Measurements from ENCODE around the gene DPH3.

DPH3 gene

DNA sequence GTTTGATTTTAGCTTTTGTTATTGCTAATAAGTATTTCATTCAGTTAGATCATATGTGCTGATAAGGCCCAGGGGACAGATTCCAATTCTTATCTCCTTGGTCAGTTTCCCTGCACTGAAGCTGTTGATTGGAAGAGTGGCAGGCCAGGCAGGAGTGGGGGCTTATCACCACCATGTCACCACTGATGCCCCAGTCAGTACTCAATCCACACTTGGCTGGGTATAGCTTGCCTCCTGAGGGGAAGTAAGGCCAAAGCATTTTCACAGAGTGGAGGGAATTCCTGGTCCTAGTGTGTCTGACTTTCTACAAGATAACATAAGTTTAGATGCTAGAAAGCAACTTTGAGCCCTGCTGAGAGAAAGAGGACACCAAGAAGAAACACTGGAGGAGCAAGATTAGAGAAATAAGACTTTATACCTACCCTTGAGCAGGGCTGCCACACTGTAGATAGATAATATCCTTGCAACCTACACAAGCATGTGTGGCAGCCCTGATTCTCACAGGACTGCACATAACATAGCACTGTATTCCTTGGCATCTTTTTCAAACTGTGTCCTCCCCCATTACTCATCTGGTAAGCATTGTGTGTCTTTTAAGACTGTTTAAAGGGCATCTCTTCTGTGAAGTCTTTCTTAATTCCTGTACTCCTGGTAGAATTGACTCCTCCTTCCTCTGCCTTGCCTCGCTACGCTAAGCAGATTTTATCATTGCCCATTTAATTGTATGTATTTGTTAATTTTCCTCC, 24.6 kb upstream of the DPH3 start:
- Histone ChIP-seq H3K36me3 (ENCODE audit: insufficient read depth, low read length) (peaks cover 4% of the 10 kb centered on the region), H3K27ac (ENCODE audit: low read depth, low read length) (no peak overlapping the region), H3K4me1 (ENCODE audit: insufficient read depth, low read length) (peaks cover 7% of the 10 kb centered on the region), H3K4me3 (ENCODE audit: low read depth in 1 of 2, low read length in 2 of 2) (no peak overlapping the region), H3K9me3 (ENCODE audit: low read length) (no peaks in the 10 kb centered on the region), H3K9ac (ENCODE audit: low read length) (no peak overlapping the region), H3K27me3 (ENCODE audit: control insufficient read depth in 1 of 2, insufficient read depth in 2 of 2, low read length in 2 of 2) (no peaks in the 10 kb centered on the region)

DNA sequence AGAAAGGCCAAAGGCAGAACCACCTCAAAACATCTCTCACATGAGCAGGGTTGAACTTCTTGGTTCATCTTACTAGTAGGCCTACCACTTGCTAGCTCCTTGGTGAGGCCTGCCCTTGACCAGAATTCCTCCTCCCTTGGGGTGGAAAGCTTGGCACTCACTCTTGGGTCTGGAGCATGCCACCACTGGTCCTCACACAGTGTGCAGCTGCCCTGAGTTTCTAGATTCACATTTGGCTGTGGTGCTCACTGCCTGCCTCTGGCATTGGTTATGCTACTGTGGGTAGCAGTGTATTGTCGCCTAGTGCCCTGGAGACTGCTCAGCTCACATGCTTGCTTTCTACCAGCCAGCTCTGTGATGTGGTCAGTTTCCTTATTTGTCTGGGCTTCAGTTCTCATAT, 23.9 kb upstream of the DPH3 start:
- Histone ChIP-seq H3K9me3 (ENCODE audit: low read length) (no peaks in the 10 kb centered on the region), H3K27me3 (ENCODE audit: control insufficient read depth in 1 of 2, insufficient read depth in 2 of 2, low read length in 2 of 2) (no peaks in the 10 kb centered on the region), H3K4me1 (ENCODE audit: insufficient read depth, low read length) (peaks cover 7% of the 10 kb centered on the region), H3K4me3 (ENCODE audit: low read depth in 1 of 2, low read length in 2 of 2) (no peak overlapping the region), H3K9ac (ENCODE audit: low read length) (no peak overlapping the region), H3K27ac (ENCODE audit: low read depth, low read length) (no peak overlapping the region), H3K36me3 (ENCODE audit: insufficient read depth, low read length) (peaks cover 4% of the 10 kb centered on the region)

DNA sequence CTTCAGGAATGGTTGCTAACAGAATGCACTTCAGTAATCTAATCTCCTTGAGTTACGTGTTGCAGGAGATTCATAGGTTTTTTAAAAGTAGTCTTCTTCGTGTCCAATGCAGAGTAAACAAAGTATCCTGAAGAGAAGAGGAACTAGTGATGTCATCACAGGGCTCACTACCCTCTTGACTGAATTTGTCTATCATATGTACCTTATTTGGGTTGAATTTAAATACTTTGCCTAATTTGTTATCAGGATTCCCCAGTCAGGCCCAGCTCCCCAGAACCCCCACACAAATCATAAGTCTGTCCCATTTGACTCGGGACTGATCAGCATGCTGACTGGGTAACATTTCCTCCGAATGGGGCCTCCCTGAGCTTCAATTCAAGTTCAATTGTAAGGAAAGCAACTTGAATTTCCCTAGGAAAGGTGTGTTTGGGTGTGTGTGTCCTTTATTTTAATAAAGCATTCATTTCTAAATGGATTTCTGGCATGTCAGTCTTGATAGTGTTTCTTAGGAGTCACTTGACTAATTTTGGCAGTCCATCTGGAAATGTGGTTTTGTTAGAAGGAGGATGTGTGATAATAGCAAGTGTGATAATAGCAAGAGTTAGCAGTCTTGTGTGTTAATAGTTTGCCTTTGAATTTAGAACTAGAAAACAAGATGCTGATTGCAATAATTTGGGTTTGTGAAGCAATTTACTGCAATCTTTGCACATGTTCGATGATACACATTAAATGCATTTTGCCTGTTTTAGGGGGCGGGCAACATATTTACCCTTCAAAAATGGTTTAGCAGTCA, 22.2 kb upstream of the DPH3 start:
- H3K9ac ChIP-seq (ENCODE audit: low read length) = no peak overlapping the region
- H3K36me3 ChIP-seq (ENCODE audit: insufficient read depth, low read length) = peaks cover 4% of the 10 kb centered on the region
- H3K27me3 ChIP-seq (ENCODE audit: control insufficient read depth in 1 of 2, insufficient read depth in 2 of 2, low read length in 2 of 2) = no peaks in the 10 kb centered on the region
- H3K9me3 ChIP-seq (ENCODE audit: low read length) = no peaks in the 10 kb centered on the region
- no peak overlapping the region for H3K4me3 ChIP-seq (ENCODE audit: low read depth in 1 of 2, low read length in 2 of 2)
- H3K27ac ChIP-seq (ENCODE audit: low read depth, low read length) = no peak overlapping the region
- H3K4me1 ChIP-seq (ENCODE audit: insufficient read depth, low read length) = peaks cover 7% of the 10 kb centered on the region

DNA sequence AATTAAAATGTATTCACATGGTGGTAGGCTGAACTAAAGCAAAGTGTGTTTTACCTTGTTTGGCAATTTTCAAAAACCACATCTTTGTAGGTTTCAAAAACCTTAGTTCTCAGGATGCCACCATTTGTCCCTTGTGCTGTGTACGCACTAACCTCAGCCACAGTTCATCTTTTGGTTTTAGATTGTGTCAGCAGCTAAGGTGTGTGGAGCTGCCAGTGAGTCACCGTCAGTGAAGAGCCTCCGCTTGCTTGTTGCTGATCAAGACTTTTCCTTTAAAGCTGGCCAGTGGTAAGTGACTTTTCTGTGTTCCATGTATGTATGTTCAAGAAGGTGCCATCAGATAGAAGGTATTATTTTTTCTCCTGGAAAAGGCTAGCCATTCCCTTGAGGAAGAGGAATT, 21.4 kb upstream of the DPH3 start:
- Histone ChIP-seq H3K36me3 (ENCODE audit: insufficient read depth, low read length) (peaks cover 4% of the 10 kb centered on the region), H3K27me3 (ENCODE audit: control insufficient read depth in 1 of 2, insufficient read depth in 2 of 2, low read length in 2 of 2) (no peaks in the 10 kb centered on the region), H3K27ac (ENCODE audit: low read depth, low read length) (no peak overlapping the region), H3K9me3 (ENCODE audit: low read length) (no peaks in the 10 kb centered on the region), H3K4me3 (ENCODE audit: low read depth in 1 of 2, low read length in 2 of 2) (no peak overlapping the region), H3K4me1 (ENCODE audit: insufficient read depth, low read length) (peaks cover 7% of the 10 kb centered on the region), H3K9ac (ENCODE audit: low read length) (no peak overlapping the region)

DNA sequence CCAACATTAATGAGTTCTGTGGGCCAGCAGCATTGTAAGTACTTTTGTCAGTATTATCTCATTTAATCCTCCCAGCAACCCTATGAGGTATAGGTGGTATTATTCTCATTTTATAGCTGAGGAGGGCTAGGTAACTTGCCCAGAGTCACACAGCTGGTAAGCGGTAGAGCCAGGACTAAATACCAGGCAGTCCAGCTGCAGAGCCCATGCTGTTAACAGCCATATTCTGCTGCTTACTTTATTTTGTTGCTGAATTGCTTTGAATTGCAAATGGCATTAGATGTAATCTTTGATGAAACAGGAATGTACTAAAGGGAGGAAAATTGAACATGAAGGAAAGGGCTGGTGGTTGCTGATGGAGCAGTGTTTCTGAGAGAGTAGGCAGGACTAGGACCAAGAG, 19.9 kb upstream of the DPH3 start:
- H3K36me3 ChIP-seq (ENCODE audit: insufficient read depth, low read length) = no peaks in the 10 kb centered on the region
- H3K27ac ChIP-seq (ENCODE audit: low read depth, low read length) = no peak overlapping the region
- no peaks in the 10 kb centered on the region for H3K9me3 ChIP-seq (ENCODE audit: low read length)
- no peak overlapping the region for H3K4me3 ChIP-seq (ENCODE audit: low read depth in 1 of 2, low read length in 2 of 2)
- H3K4me1 ChIP-seq (ENCODE audit: insufficient read depth, low read length) = no peaks in the 10 kb centered on the region
- H3K27me3 ChIP-seq (ENCODE audit: control insufficient read depth in 1 of 2, insufficient read depth in 2 of 2, low read length in 2 of 2) = no peaks in the 10 kb centered on the region
- H3K9ac ChIP-seq (ENCODE audit: low read length) = no peak overlapping the region

DNA sequence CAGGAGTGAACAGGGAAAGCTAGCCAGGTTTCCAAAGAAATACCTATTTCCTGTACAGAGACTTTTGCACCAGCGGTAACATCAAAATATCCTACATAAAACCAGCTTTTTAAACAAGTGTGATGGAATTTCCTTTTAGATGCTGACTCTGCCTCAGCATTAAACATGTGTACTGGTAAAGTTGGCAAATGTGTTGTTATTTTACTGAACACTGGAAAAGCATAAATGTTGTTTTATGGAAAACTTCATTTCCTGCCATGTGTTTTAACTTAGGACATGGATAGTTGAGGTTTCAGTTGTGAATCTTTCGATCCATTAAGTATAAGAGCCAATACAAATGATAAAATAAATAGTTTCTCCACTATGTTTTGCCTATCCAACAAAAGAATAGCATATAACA, 15.9 kb upstream of the DPH3 start:
- Histone ChIP-seq H3K9ac (ENCODE audit: low read length) (no peak overlapping the region), H3K4me3 (ENCODE audit: low read depth in 1 of 2, low read length in 2 of 2) (no peak overlapping the region), H3K9me3 (ENCODE audit: low read length) (no peaks in the 10 kb centered on the region), H3K36me3 (ENCODE audit: insufficient read depth, low read length) (peaks cover 16% of the 10 kb centered on the region), H3K4me1 (ENCODE audit: insufficient read depth, low read length) (peaks cover 9% of the 10 kb centered on the region), H3K27me3 (ENCODE audit: control insufficient read depth in 1 of 2, insufficient read depth in 2 of 2, low read length in 2 of 2) (no peaks in the 10 kb centered on the region), H3K27ac (ENCODE audit: low read depth, low read length) (no peak overlapping the region)

DNA sequence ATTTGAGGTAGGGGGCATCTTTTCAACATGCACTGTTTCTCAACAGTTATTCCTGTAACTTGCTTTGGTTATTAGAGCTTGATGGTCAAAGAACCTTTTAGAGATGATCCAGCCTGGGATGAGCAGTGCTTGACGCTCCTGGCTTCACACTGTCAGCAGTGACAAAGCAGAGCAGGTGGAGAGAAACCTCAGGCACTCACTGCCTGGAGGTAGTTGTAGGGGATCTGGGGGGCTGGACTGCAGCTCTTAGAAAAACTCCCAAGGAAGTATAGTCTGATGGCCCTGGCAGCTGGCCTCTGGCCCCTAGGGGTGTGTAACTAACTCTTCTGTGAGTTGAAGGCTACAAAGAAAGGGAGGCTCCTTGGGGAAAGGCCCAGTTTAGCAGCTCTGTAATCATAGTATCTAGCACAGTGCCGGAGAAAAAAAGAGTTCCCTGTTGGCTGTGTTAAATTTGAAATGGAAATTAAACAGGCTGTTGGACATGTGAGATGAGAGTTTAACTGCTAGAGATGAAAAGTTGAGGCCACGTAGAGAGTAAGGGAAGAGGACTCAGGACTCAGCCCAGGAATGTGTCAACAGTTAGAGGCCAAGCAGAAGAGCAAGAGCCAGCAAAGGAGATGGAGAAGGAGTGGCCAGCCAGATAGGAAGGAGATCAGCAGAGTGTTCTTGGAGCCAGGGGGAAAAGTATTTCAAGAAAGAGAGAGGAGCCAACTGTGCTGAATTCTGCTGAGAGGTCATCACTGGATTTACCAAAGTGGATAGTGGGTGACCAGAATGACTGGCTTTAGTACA, 14.5 kb upstream of the DPH3 start:
- no peaks in the 10 kb centered on the region for H3K27me3 ChIP-seq (ENCODE audit: control insufficient read depth in 1 of 2, insufficient read depth in 2 of 2, low read length in 2 of 2)
- H3K27ac ChIP-seq (ENCODE audit: low read depth, low read length) = no peak overlapping the region
- peaks cover 9% of the 10 kb centered on the region for H3K4me1 ChIP-seq (ENCODE audit: insufficient read depth, low read length)
- H3K4me3 ChIP-seq (ENCODE audit: low read depth in 1 of 2, low read length in 2 of 2) = no peak overlapping the region
- no peak overlapping the region for H3K9ac ChIP-seq (ENCODE audit: low read length)
- peaks cover 25% of the 10 kb centered on the region for H3K36me3 ChIP-seq (ENCODE audit: insufficient read depth, low read length)
- no peaks in the 10 kb centered on the region for H3K9me3 ChIP-seq (ENCODE audit: low read length)

DNA sequence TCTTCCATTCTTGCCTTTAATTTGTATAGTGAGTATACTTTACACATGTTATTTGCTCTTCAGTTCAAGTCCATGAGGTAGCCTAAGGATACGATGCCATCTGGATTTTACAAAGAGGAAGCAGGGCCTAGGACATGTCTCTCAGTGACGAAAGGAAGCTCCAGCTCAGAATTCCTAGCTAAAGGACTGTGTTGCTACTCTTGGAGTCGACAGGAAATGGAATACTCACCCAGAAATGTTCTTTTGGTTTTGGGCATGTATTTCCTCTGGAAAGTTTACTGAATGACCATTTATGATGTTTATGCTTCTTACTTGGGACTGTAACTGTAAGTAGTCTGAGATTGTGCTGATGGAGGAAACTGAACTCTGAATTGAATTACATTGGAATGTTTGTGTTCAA, 12.7 kb upstream of the DPH3 start:
- Histone ChIP-seq H3K4me3 (ENCODE audit: low read depth in 1 of 2, low read length in 2 of 2) (no peak overlapping the region), H3K36me3 (ENCODE audit: insufficient read depth, low read length) (peaks cover 29% of the 10 kb centered on the region), H3K9me3 (ENCODE audit: low read length) (no peaks in the 10 kb centered on the region), H3K27ac (ENCODE audit: low read depth, low read length) (no peak overlapping the region), H3K27me3 (ENCODE audit: control insufficient read depth in 1 of 2, insufficient read depth in 2 of 2, low read length in 2 of 2) (no peaks in the 10 kb centered on the region), H3K9ac (ENCODE audit: low read length) (no peak overlapping the region), H3K4me1 (ENCODE audit: insufficient read depth, low read length) (peaks cover 9% of the 10 kb centered on the region)

DNA sequence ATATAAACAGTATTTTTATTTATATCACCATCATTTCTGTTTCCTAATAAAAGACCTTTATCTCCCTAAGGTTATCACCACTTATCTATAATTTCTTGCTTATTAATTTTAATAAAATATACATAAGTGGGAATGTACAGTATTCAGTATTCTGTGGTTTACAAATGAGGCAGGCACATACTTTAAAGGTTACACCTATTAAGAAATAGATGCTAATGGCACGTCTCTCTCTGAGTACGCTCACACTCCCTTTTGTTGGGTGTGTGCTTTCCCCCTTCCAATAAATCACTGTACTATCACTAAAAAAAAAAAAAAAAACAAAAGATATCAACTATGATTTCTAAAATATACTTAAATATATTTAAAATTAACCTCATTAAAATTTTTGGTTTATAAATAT, 9.1 kb upstream of the DPH3 start:
- Histone ChIP-seq H3K4me1 (ENCODE audit: insufficient read depth, low read length) (peaks cover 6% of the 10 kb centered on the region), H3K36me3 (ENCODE audit: insufficient read depth, low read length) (peaks cover 41% of the 10 kb centered on the region), H3K27me3 (ENCODE audit: control insufficient read depth in 1 of 2, insufficient read depth in 2 of 2, low read length in 2 of 2) (no peaks in the 10 kb centered on the region), H3K9ac (ENCODE audit: low read length) (no peak overlapping the region), H3K4me3 (ENCODE audit: low read depth in 1 of 2, low read length in 2 of 2) (no peak overlapping the region), H3K27ac (ENCODE audit: low read depth, low read length) (no peak overlapping the region), H3K9me3 (ENCODE audit: low read length) (no peaks in the 10 kb centered on the region)

DNA sequence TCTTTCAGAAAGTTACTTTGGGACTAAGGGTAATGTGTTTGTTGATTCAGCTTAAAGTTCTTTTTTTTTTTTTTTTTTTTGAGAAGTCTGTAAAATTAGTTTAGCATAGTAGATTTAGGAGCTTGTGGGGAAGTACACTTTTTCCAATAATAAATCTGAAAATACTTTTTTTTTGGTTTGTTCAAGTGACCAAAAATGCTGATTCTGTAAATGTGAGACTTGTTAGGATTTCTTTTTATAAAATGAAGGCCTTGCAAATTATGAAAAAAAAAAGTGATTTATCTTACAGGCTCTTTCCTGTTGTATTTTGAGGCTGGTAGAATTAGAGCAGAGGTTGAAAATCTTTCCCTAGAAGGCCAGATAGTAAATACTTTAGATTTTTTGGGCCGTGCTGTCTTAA, 7.8 kb upstream of the DPH3 start:
- peaks cover 29% of the 10 kb centered on the region for H3K36me3 ChIP-seq (ENCODE audit: insufficient read depth, low read length)
- H3K4me1 ChIP-seq (ENCODE audit: insufficient read depth, low read length) = no peaks in the 10 kb centered on the region
- no peaks in the 10 kb centered on the region for H3K27me3 ChIP-seq (ENCODE audit: control insufficient read depth in 1 of 2, insufficient read depth in 2 of 2, low read length in 2 of 2)
- H3K27ac ChIP-seq (ENCODE audit: low read depth, low read length) = no peak overlapping the region
- no peak overlapping the region for H3K9ac ChIP-seq (ENCODE audit: low read length)
- H3K9me3 ChIP-seq (ENCODE audit: low read length) = no peaks in the 10 kb centered on the region
- H3K4me3 ChIP-seq (ENCODE audit: low read depth in 1 of 2, low read length in 2 of 2) = no peak overlapping the region

DNA sequence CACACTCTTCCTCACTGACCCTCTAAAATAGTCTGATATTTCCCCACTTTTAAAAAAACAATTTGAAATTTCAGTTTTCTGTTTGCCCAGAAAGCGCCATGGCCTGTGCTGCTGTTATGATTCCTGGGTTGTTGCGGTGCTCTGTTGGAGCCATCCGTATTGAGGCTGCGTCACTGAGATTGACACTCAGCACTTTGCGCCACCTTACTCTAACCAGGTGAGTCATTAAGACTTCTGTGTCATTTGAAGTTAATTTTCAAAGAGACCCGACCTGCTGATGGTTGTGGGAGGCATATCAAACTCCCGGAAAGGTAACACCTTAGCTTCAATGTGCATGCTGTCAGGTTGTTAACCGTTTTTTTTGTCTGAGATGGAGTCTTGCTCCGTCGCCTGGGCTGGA, 6.1 kb upstream of the DPH3 start:
- H3K4me3 ChIP-seq (ENCODE audit: low read depth in 1 of 2, low read length in 2 of 2) = no peak overlapping the region
- no peaks in the 10 kb centered on the region for H3K9me3 ChIP-seq (ENCODE audit: low read length)
- H3K36me3 ChIP-seq (ENCODE audit: insufficient read depth, low read length) = peaks cover 25% of the 10 kb centered on the region
- H3K4me1 ChIP-seq (ENCODE audit: insufficient read depth, low read length) = peaks cover 14% of the 10 kb centered on the region
- H3K27ac ChIP-seq (ENCODE audit: low read depth, low read length) = no peak overlapping the region
- H3K27me3 ChIP-seq (ENCODE audit: control insufficient read depth in 1 of 2, insufficient read depth in 2 of 2, low read length in 2 of 2) = no peaks in the 10 kb centered on the region
- H3K9ac ChIP-seq (ENCODE audit: low read length) = no peak overlapping the region

Measured in muscle layer of colon (tissue), 2 donors.